OCI-LY1 (cell line): ENCODE data around the gene VSIR.

Source experiments
- H2AFZ ChIP-seq: fragments of 200-600 bp; sonication (generic), shearing (Covaris generic); 2 replicates; pipeline ENCODE4 v1.6.0; 2014; ENCODE audit warnings: antibody characterized with exemption, mild to moderate bottlenecking, low read length
- H3F3A ChIP-seq: fragments of 200-600 bp; sonication (generic), shearing (Covaris generic); 2 replicates; pipeline ENCODE4 v1.6.0; 2014; ENCODE audit warnings: mild to moderate bottlenecking, antibody characterized with exemption, low read length, moderate library complexity; ENCODE audit not compliant: insufficient read depth
- H3K27ac ChIP-seq: fragments of 200-600 bp; sonication (generic); 2 replicates; pipeline ENCODE4 v1.5.1; 2014; ENCODE audit warnings: low read length, mixed run types, mild to moderate bottlenecking, low read depth; ENCODE audit not compliant: poor library complexity, severe bottlenecking
- H3K27me3 ChIP-seq: fragments of 200-600 bp; sonication (generic); 2 replicates; pipeline ENCODE4 v1.6.0; 2014; ENCODE audit warnings: antibody characterized with exemption, mild to moderate bottlenecking, low read length, moderate library complexity; ENCODE audit not compliant: insufficient read depth
- H3K36me3 ChIP-seq: fragments of 200-600 bp; sonication (generic); 2 replicates; pipeline ENCODE4 v1.6.1; 2014; ENCODE audit warnings: mild to moderate bottlenecking, antibody characterized with exemption, low read length, moderate library complexity, mixed read lengths; ENCODE audit not compliant: insufficient read depth
- H3K4me1 ChIP-seq: fragments of 200-600 bp; sonication (generic); 2 replicates; pipeline ENCODE4 v1.5.1; 2014; ENCODE audit warnings: mild to moderate bottlenecking, low read length, moderate library complexity; ENCODE audit not compliant: insufficient read depth, severe bottlenecking
- H3K4me2 ChIP-seq: fragments of 200-600 bp; sonication (generic), shearing (Covaris generic); 2 replicates; pipeline ENCODE4 v1.6.1; 2014; ENCODE audit warnings: low read length
- H3K4me3 ChIP-seq: fragments of 200-600 bp; sonication (generic); 2 replicates; pipeline ENCODE4 v1.5.1; 2014; ENCODE audit warnings: low read length, low read depth, mild to moderate bottlenecking, mixed read lengths; ENCODE audit not compliant: poor library complexity, severe bottlenecking
- H3K79me2 ChIP-seq: fragments of 200-600 bp; shearing (Covaris generic); 2 replicates; pipeline ENCODE4 v1.6.1; 2016; ENCODE audit warnings: mixed run types, low read length, mixed read lengths; ENCODE audit not compliant: insufficient read depth
- H3K9ac ChIP-seq: fragments of 200-600 bp; sonication (generic), shearing (Covaris generic); 2 replicates; pipeline ENCODE4 v1.6.1; 2014; ENCODE audit warnings: mild to moderate bottlenecking, low read length, mixed read lengths
- H3K9me2 ChIP-seq: fragments of 200-600 bp; sonication (generic), shearing (Covaris generic); 2 replicates; pipeline ENCODE4 v1.6.1; 2014; ENCODE audit warnings: low read depth, mild to moderate bottlenecking, low read length, mixed read lengths
- H3K9me3 ChIP-seq: fragments of 200-600 bp; shearing (Covaris generic); 2 replicates; pipeline ENCODE4 v1.6.1; 2014; ENCODE audit warnings: low read length, mixed read lengths
- H4K20me1 ChIP-seq: fragments of 200-600 bp; sonication (generic), shearing (Covaris generic); 2 replicates; pipeline ENCODE4 v1.6.0; 2016; ENCODE audit warnings: mild to moderate bottlenecking, low read length; ENCODE audit not compliant: insufficient read depth
- CTCF ChIP-seq: fragments of 200-600 bp; sonication (generic), shearing (Covaris generic); IDR thresholded peaks from 2 replicates; pipeline ENCODE4 v1.5.1; 2017; ENCODE audit warnings: mild to moderate bottlenecking, antibody characterized with exemption, low read length, moderate library complexity, mixed read lengths
- EZH2 ChIP-seq: fragments of 200-600 bp; sonication (generic), shearing (Covaris generic); IDR thresholded peaks from 2 replicates; pipeline ENCODE4 v1.8.0; 2017; ENCODE audit warnings: borderline replicate concordance, mixed run types, mild to moderate bottlenecking, antibody characterized with exemption, low read length, moderate library complexity, mixed read lengths

The VSIR gene

DNA sequence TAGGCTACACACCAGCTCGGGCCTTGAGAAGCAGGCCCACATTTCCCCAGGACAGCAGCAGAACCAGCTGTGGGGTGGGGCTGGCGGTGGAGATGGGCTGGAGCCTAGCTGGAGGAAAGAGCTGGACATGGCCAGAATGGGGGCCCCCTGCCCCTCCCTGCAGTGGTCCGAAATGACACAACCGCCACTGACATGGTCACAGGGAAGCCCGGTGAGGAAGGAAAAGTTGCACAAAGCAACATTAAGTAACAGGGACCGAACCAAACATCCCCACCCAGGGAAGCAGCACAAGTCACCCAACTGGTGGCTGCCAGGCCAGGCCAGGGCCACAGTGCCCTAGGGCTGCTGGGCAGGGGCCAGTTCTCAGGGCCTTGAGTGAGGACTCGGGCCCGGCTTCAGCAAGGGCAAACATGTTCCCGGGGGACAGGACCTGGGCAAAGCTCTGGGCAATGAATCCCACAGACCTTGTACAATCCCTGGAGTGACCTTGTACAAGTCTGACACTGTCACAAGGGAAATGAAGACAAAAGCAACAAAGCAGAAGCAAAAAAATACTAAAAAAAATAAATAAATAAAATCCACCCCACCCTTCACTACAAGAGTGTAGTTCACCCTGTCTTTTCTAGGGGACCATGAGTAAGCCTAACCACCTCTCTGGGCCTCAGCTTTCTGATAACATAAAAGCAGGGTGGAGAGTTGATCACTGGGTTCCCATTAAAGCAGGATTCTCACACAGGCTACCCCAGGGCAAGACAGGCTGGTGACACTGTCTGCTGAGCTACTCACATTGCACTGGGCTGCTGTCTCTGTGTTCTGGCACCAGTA, 44.7 kb upstream of the VSIR start:
- no peak for TF ChIP-seq CTCF
- no peak for TF ChIP-seq EZH2
- no peaks in the 10 kb centered on the region for H3K9me3 ChIP-seq

DNA sequence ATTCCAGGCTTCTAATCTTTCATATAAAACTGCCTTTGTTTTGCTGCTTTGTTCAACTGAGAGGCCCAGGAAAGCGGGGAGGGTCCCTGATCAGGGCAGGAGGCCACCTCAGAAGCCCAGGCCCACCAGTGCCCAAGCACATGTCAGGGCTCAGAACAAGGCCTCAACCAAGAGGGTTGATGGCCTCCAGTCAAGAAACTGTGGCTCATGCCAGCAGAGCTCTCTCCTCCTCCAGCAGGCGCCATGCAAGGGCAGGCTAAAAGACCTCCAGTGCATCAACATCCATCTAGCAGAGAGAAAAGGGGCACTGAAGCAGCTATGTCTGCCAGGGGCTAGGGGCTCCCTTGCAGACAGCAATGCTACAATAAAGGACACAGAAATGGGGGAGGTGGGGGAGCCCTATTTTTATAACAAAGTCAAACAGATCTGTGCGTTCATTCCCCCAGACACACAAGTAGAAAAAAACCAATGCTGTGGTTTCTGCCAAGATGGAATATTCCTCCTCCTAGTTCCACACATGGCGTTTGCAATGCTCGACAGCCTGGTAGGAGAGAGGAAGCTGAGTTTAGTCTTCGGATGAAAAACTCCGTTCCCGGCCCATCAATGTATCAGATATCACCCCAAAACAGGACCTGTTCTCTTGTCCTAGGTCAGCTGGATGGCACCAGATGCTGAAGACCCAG, 43.8 kb upstream of the VSIR start:
- TF ChIP-seq EZH2 (no peak), CTCF (no peak)
- Histone ChIP-seq H3K4me2 (no peak overlapping the region), H3K27me3 (no peaks in the 10 kb centered on the region), H3K9me3 (no peaks in the 10 kb centered on the region), H3K4me3 (no peak overlapping the region), H4K20me1 (no peaks in the 10 kb centered on the region), H3K27ac (no peak overlapping the region), H2AFZ (no peak overlapping the region), H3K9ac (no peak overlapping the region), H3K9me2 (no peaks in the 10 kb centered on the region), H3F3A (no peaks in the 10 kb centered on the region), H3K4me1 (no peaks in the 10 kb centered on the region), H3K79me2 (no peaks in the 10 kb centered on the region), H3K36me3 (peaks cover 73% of the 10 kb centered on the region)

More for the DNA sequence above, 44.7 kb upstream of the VSIR start:
- Histone ChIP-seq H3K27ac (no peak overlapping the region), H3K4me2 (no peak overlapping the region), H3K9ac (no peak overlapping the region), H3K4me1 (no peaks in the 10 kb centered on the region), H3K27me3 (no peaks in the 10 kb centered on the region), H3K4me3 (no peak overlapping the region), H4K20me1 (no peaks in the 10 kb centered on the region), H3F3A (no peaks in the 10 kb centered on the region), H3K79me2 (no peaks in the 10 kb centered on the region), H2AFZ (no peak overlapping the region), H3K36me3 (peaks cover 79% of the 10 kb centered on the region), H3K9me2 (no peaks in the 10 kb centered on the region)

DNA sequence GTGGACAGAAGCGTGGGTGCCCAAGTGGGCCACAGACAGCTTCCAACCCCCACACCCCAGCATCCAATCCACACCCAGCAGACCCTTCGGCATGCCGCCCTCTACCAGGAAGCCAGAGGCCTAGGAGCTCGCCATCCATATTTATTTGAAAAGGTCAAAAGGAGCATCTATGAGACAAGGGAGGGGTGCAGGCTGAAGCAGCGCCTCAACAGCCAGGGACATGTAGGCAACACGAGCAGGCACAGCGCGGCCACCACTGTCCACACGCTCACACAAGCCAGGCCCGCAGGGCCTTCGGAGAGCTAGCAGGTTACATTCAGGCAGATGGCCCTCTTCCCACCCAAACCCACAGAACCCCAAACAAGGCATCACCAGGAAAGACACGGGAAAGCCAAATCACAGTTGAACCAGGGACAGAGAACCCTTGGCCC, 43.1 kb upstream of the VSIR start:
- no peaks in the 10 kb centered on the region for H4K20me1 ChIP-seq
- no peak overlapping the region for H3K4me3 ChIP-seq
- no peaks in the 10 kb centered on the region for H3F3A ChIP-seq
- H2AFZ ChIP-seq: no peak overlapping the region
- H3K9me3 ChIP-seq: no peaks in the 10 kb centered on the region
- H3K9ac ChIP-seq: no peak overlapping the region
- H3K79me2 ChIP-seq: no peaks in the 10 kb centered on the region
- H3K9me2 ChIP-seq: no peaks in the 10 kb centered on the region
- TF ChIP-seq CTCF: no peak
- no peak overlapping the region for H3K27ac ChIP-seq
- H3K4me2 ChIP-seq: no peak overlapping the region
- no peaks in the 10 kb centered on the region for H3K27me3 ChIP-seq
- H3K4me1 ChIP-seq: no peaks in the 10 kb centered on the region
- peaks cover 67% of the 10 kb centered on the region for H3K36me3 ChIP-seq
